OCI-LY1 (cell line): ENCODE data around the gene POLDIP3.

ENCODE experiments used
- CTCF ChIP-seq: fragments of 200-600 bp; sonication (generic), shearing (Covaris generic); IDR thresholded peaks from 2 replicates; pipeline ENCODE4 v1.5.1; 2017; ENCODE audit warnings: mild to moderate bottlenecking, antibody characterized with exemption, low read length, moderate library complexity, mixed read lengths
- EZH2 ChIP-seq: fragments of 200-600 bp; sonication (generic), shearing (Covaris generic); IDR thresholded peaks from 2 replicates; pipeline ENCODE4 v1.8.0; 2017; ENCODE audit warnings: borderline replicate concordance, mixed run types, mild to moderate bottlenecking, antibody characterized with exemption, low read length, moderate library complexity, mixed read lengths

DNA sequence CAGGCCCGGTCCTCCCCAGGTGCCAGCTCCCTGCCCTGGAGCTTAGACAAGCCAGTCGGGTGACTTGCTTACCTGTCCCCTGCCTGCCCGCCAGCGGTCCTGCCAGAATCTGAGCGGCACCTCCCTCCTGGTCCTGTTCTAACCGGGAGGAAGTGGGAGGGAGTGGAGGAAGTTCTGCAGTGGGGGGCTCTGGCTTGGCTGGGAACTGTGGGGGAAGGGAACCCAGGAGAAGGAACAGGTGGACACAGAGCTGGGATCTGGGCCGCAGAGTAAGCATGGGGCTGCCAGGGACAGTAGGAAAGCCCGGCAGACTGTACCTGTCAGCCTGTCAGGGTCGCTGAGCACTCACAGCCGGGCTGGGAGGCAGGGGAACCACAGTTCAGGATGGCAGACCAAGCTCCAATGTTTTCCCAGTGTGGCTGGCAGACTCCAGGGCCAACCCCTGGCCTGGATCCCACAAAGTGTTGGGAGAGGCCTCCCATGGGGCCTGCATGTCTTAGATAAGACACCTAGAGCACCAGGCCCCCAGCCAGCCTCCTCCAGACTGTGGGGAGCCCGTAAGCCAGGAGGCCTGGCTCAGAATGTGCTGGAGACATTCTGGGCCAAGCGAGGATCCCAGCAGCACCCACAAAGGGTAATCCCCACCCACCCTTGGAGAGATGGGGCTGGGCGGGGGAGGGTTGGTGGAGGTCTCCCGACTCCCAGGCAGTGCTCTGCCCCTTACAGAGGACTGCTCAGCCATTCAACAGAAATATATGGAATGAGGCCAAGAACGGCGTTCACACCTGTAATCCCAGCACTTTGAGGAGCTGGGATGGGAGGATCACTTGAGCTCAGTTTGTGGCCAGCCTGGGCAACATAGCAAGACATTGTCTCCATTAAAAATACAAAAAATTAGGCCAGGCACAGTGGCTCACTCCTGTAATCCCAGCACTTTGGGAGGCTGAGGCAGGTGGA lies 32.2 kb upstream of the POLDIP3 start:
- TF ChIP-seq CTCF (no peak), EZH2 (no peak)
